Progenitor cell of endocrine pancreas (in vitro differentiated cells): ENCODE results near the gene MED14. TPM values are rescaled to one million over a fixed set of nuclear protein-coding genes. Genes with fewer than 3 reads are reported as not detected.

Experiments
- DNase-seq: peaks from one replicate; pipeline ENCODE4 v3.0.0; 2021; ENCODE audit warnings: low spot score; ENCODE audit not compliant: unreplicated experiment
- H3K27ac Mint-ChIP-seq: 2 replicates; pipeline ENCODE4 v1.8.0; 2021; ENCODE audit warnings: mild to moderate bottlenecking, moderate library complexity, mixed read lengths
- H3K27me3 Mint-ChIP-seq: 2 replicates; pipeline ENCODE4 v1.8.0; 2021; ENCODE audit warnings: mixed read lengths
- H3K36me3 Mint-ChIP-seq: 2 replicates; pipeline ENCODE4 v1.8.0; 2022; ENCODE audit warnings: mixed read lengths; ENCODE audit not compliant: insufficient read depth
- H3K4me1 Mint-ChIP-seq: 2 replicates; pipeline ENCODE4 v1.8.0; 2021; ENCODE audit warnings: low read depth, mixed read lengths
- H3K4me3 Mint-ChIP-seq: 2 replicates; pipeline ENCODE4 v1.8.0; 2021; ENCODE audit warnings: low read depth, mild to moderate bottlenecking, moderate library complexity, mixed read lengths
- H3K9me3 Mint-ChIP-seq: 2 replicates; pipeline ENCODE4 v1.8.0; 2021; ENCODE audit warnings: low read depth, mixed read lengths
- CTCF ChIP-seq: fragments of 200-600 bp; sonication (generic); IDR thresholded peaks from one replicate; pipeline ENCODE4 v1.5.0; 2021; ENCODE audit warnings: antibody characterized with exemption, mild to moderate bottlenecking; ENCODE audit not compliant: unreplicated experiment
- total RNA-seq: library from RNA; stranded (reverse); gene quantifications from 2 replicates; pipeline ENCODE4 v1.2.1, GENCODE V29; 2021

The MED14 gene
- total RNA-seq, 1 donor from 2014 or later = 58.2 TPM

DNA sequence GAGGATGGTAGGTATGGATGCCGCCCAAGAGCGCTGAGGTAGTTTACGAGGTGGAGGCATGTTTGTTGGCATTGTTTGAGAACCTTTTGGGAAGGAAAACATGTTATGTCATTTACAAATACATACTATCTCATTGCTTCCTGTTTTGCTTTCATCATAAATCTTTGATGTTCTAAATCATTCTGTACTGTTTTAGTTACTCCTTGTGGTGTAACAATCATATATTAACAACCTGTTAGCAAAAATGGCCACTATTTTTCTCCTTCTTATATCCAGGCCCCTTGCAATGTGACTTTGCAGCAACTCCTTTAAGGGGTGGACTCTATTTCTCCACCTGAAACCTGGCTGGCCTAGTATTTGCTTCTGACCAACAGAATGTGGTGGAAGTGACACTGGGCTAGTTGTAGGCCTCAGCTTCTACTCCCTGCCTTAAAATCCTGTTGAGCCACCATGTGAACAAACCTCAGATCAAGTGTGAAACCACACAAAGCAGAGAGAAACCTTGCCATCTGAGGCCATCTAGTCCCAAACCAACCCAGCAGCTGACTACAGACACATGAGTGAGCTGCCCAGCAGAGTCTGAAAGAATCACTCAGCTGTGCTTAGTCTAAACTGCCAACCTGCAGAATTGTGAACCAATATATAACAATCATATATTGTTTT is 72.1 kb downstream of the MED14 start:
- H3K36me3 Mint-ChIP-seq = peaks cover 13% of the 10 kb centered on the region
- no peak for TF ChIP-seq CTCF
- no peak overlapping the region for H3K4me3 Mint-ChIP-seq
- H3K9me3 Mint-ChIP-seq = peaks cover 4% of the 10 kb centered on the region
- H3K27ac Mint-ChIP-seq = no peak overlapping the region
- H3K27me3 Mint-ChIP-seq = no peaks in the 10 kb centered on the region
- no peaks in the 10 kb centered on the region for H3K4me1 Mint-ChIP-seq
- DNase-seq = no peak

GRCh38 chrX:40661489-40661888 is 73.9 kb downstream of the MED14 start:
- H3K27me3 Mint-ChIP-seq = no peaks in the 10 kb centered on the region
- no peak overlapping the region for H3K27ac Mint-ChIP-seq
- TF ChIP-seq CTCF = no peak
- H3K4me1 Mint-ChIP-seq = no peaks in the 10 kb centered on the region
- no peak for DNase-seq
- H3K9me3 Mint-ChIP-seq = peaks cover 4% of the 10 kb centered on the region
- H3K4me3 Mint-ChIP-seq = no peak overlapping the region
- peaks cover 7% of the 10 kb centered on the region for H3K36me3 Mint-ChIP-seq

- no peaks in the 10 kb centered on the region for H3K27me3 Mint-ChIP-seq
- no peak for TF ChIP-seq CTCF
- no peak for DNase-seq
- H3K27ac Mint-ChIP-seq = no peak overlapping the region
- no peaks in the 10 kb centered on the region for H3K4me1 Mint-ChIP-seq
- H3K4me3 Mint-ChIP-seq = no peak overlapping the region
- H3K9me3 Mint-ChIP-seq = peaks cover 5% of the 10 kb centered on the region
- H3K36me3 Mint-ChIP-seq = peaks cover 7% of the 10 kb centered on the region
Observed at GRCh38 chrX:40660381-40660780, 75.0 kb downstream of the MED14 start.

DNA sequence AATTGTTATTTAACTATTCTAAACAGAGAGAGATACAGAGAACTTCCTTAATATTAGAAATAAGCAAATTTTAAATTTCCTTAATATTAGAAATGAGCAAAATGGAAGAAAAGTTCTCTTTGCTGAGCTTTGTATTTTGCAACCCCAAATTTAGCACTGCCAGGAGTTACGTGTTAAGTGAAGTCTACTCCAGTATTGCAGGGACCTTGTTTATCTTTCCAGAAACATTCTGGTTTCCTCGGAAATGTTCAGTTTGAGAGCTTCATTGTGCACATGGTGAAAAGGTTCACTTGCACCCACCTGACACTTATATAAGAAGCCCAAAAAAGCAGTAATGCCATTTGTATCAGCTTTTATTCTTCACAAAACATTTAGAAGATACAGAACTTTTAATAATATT is 81.8 kb downstream of the MED14 start:
- Mint-ChIP-seq H3K27ac (no peak overlapping the region), H3K4me1 (no peaks in the 10 kb centered on the region), H3K27me3 (no peaks in the 10 kb centered on the region), H3K4me3 (no peak overlapping the region), H3K9me3 (peaks cover 3% of the 10 kb centered on the region), H3K36me3 (peaks cover 4% of the 10 kb centered on the region)
- no peak for TF ChIP-seq CTCF
- DNase-seq = no peak

- no peaks in the 10 kb centered on the region for H3K4me1 Mint-ChIP-seq
- H3K36me3 Mint-ChIP-seq = peaks cover 4% of the 10 kb centered on the region
- DNase-seq = no peak
- no peak for TF ChIP-seq CTCF
- peaks cover 3% of the 10 kb centered on the region for H3K9me3 Mint-ChIP-seq
- no peaks in the 10 kb centered on the region for H3K27me3 Mint-ChIP-seq
- no peak overlapping the region for H3K4me3 Mint-ChIP-seq
- no peak overlapping the region for H3K27ac Mint-ChIP-seq
Observed at GRCh38 chrX:40652664-40653063, 82.7 kb downstream of the MED14 start.
